ENCODE data around the gene PPME1.

DNA sequence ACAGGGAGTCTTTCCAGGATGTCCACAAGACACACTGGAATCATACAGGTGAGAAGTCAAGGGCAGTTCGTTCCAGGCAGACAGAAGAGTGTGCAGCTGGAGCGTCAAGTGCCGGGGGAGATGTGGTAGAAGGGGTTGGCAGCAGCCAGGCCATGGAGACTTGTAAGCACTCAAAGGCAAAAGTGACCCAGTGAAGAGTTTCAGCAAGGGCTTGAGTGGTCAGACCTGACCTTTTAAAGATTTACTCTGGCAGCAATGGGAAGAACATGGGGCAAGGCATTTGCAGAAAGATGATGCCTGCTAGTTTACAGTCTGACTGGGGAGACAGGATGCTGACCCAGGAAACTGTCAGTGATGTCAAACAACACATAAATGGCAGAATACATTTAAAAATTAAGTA lies 111.3 kb downstream of the PPME1 start:
- TF ChIP-seq EZH2 (IDR thresholded peaks at IDR 0.05; ENCODE audit: insufficient read depth, poor library complexity, severe bottlenecking) = no peak
- no peak for TF ChIP-seq EZH2phosphoT487 (IDR thresholded peaks at IDR 0.05; ENCODE audit: insufficient read depth, low read depth)
